ENCODE results near the gene ROS1. TPM values are rescaled to one million over a fixed set of nuclear protein-coding genes. Genes with fewer than 3 reads are reported as not detected.

Gene ROS1
- total and polyA plus RNA-seq, 4 donors = under 0.01 TPM; not detected in 3

GRCh38 chr6:117309611-117310010, 116.1 kb downstream of the ROS1 start:
- no peaks in the 10 kb centered on the region for H3K9me3 ChIP-seq (ENCODE audit: control insufficient read depth in 4 of 4, low read length in 3 of 4)
- no peak overlapping the region for H3K4me3 ChIP-seq (ENCODE audit: low read depth in 1 of 3, low read length in 3 of 3)
- no peak for DNase-seq (ENCODE audit: low spot score)
- no peak overlapping the region for H3K9ac ChIP-seq (ENCODE audit: low read depth in 1 of 2, low read length in 2 of 2)
- H3K36me3 ChIP-seq (ENCODE audit: control insufficient read depth in 4 of 4, insufficient read depth in 3 of 4, low read depth in 1 of 4, low read length in 3 of 4) = no peaks in the 10 kb centered on the region
- no peak overlapping the region for H3K27ac ChIP-seq (ENCODE audit: low read depth in 1 of 2, low read length in 2 of 2)
- peaks cover 0 to 11% (median 0%) of the 10 kb centered on the region in 4 donors for H3K27me3 ChIP-seq (ENCODE audit: control insufficient read depth in 4 of 4, insufficient read depth in 4 of 4, low read length in 3 of 4)
- TF ChIP-seq EGR1 (IDR thresholded peaks at IDR 0.05; ENCODE audit: low read depth in 2 of 2) (no peak), JUND (IDR thresholded peaks at IDR 0.05) (no peak), RAD21 (IDR thresholded peaks at IDR 0.05) (no peak), ZBTB33 (IDR thresholded peaks at IDR 0.05) (no peak), RXRA (IDR thresholded peaks at IDR 0.05) (no peak), REST (IDR thresholded peaks at IDR 0.05) (no peak), HNF4G (IDR thresholded peaks at IDR 0.05) (no peak), TAF1 (conservative IDR thresholded peaks at IDR 0.05) (no peak)
- TF ChIP-seq, protein P1, sequence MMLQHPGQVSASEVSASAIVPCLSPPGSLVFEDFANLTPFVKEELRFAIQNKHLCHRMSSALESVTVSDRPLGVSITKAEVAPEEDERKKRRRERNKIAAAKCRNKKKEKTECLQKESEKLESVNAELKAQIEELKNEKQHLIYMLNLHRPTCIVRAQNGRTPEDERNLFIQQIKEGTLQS (IDR thresholded peaks at IDR 0.05) = no peak
- H3K4me1 ChIP-seq (ENCODE audit: control insufficient read depth in 4 of 4, insufficient read depth in 4 of 4, low read length in 3 of 4) = no peaks in the 10 kb centered on the region

DNA sequence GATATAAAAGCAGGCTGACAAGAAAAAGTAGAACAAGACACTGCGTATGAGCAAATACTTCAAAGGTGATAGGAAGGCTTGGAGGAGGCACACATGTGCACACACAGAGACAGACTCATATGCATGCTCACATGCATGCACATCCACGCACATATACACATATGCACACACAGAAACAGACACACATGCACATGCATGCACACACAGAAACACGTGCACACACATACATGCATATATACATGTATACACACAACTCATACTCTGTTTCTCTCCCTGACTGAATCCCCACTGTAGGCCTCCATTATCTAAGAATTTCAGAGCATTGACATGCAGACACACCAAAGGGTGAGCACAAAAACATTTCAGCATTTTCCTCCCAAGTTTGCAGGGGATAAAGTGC, 116.7 kb downstream of the ROS1 start:
- Histone ChIP-seq H3K9me3 (ENCODE audit: control insufficient read depth in 4 of 4, low read length in 3 of 4) (no peaks in the 10 kb centered on the region), H3K9ac (ENCODE audit: low read depth in 1 of 2, low read length in 2 of 2) (no peak overlapping the region), H3K4me1 (ENCODE audit: control insufficient read depth in 4 of 4, insufficient read depth in 4 of 4, low read length in 3 of 4) (no peaks in the 10 kb centered on the region), H3K36me3 (ENCODE audit: control insufficient read depth in 4 of 4, insufficient read depth in 3 of 4, low read depth in 1 of 4, low read length in 3 of 4) (no peaks in the 10 kb centered on the region), H3K27ac (ENCODE audit: low read depth in 1 of 2, low read length in 2 of 2) (no peak overlapping the region), H3K4me3 (ENCODE audit: low read depth in 1 of 3, low read length in 3 of 3) (no peak overlapping the region), H3K27me3 (ENCODE audit: control insufficient read depth in 4 of 4, insufficient read depth in 4 of 4, low read length in 3 of 4) (peaks cover 0 to 11% (median 0%) of the 10 kb centered on the region in 4 donors)
- TF ChIP-seq JUND (IDR thresholded peaks at IDR 0.05) (no peak), TAF1 (conservative IDR thresholded peaks at IDR 0.05) (no peak), NR2F2 (IDR thresholded peaks at IDR 0.05) (no peak), FOXA2 (IDR thresholded peaks at IDR 0.05) (no peak), YY1 (IDR thresholded peaks at IDR 0.05) (no peak), HNF4G (IDR thresholded peaks at IDR 0.05) (no peak), ZBTB33 (IDR thresholded peaks at IDR 0.05) (no peak), SP1 (IDR thresholded peaks at IDR 0.05) (no peak), GABPA (IDR thresholded peaks at IDR 0.05 in 1 of 2, conservative IDR thresholded peaks at IDR 0.05 in 1 of 2) (no peak), EGR1 (IDR thresholded peaks at IDR 0.05; ENCODE audit: low read depth in 2 of 2) (no peak), FOXA1 (IDR thresholded peaks at IDR 0.05) (no peak), RAD21 (IDR thresholded peaks at IDR 0.05) (no peak), RXRA (IDR thresholded peaks at IDR 0.05) (no peak), REST (IDR thresholded peaks at IDR 0.05) (no peak)
- TF ChIP-seq, protein P2, sequence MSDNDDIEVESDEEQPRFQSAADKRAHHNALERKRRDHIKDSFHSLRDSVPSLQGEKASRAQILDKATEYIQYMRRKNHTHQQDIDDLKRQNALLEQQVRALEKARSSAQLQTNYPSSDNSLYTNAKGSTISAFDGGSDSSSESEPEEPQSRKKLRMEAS (IDR thresholded peaks at IDR 0.05) = no peak
- TF ChIP-seq, protein P1 (IDR thresholded peaks at IDR 0.05) = no peak
- TF ChIP-seq, protein P3, sequence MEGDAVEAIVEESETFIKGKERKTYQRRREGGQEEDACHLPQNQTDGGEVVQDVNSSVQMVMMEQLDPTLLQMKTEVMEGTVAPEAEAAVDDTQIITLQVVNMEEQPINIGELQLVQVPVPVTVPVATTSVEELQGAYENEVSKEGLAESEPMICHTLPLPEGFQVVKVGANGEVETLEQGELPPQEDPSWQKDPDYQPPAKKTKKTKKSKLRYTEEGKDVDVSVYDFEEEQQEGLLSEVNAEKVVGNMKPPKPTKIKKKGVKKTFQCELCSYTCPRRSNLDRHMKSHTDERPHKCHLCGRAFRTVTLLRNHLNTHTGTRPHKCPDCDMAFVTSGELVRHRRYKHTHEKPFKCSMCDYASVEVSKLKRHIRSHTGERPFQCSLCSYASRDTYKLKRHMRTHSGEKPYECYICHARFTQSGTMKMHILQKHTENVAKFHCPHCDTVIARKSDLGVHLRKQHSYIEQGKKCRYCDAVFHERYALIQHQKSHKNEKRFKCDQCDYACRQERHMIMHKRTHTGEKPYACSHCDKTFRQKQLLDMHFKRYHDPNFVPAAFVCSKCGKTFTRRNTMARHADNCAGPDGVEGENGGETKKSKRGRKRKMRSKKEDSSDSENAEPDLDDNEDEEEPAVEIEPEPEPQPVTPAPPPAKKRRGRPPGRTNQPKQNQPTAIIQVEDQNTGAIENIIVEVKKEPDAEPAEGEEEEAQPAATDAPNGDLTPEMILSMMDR (IDR thresholded peaks at IDR 0.05; ENCODE audit: low read depth, low read length, missing input control) = no peak
- no peak for DNase-seq (ENCODE audit: low spot score)
- 88% methylated on average over 3 of the region's 3 CpGs for WGBS
